Colonic mucosa (tissue), 4 donors: ENCODE results near the gene SUMO2. TPM values are rescaled to one million over a fixed set of nuclear protein-coding genes. Genes with fewer than 3 reads are reported as not detected.
"Not testable (repeated sequence)": the region's sequence is repeated elsewhere in the genome, so short reads cannot be mapped to it uniquely, and the experiment has no call there.

Source experiments
- DNase-seq: peaks from one replicate; pipeline ENCODE4 v3.0.0-alpha.2; 2020
- H3K27ac ChIP-seq: fragments of 200-600 bp; one replicate; pipeline ENCODE4 v1.8.0; 2021
- H3K27me3 ChIP-seq: fragments of 200-600 bp; one replicate; pipeline ENCODE4 v1.8.0; 2021
- H3K36me3 ChIP-seq: fragments of 200-600 bp; one replicate; pipeline ENCODE4 v1.8.0; 2021
- H3K4me1 ChIP-seq: fragments of 200-600 bp; one replicate; pipeline ENCODE4 v1.8.0; 2021; ENCODE audit warnings: mild to moderate bottlenecking
- H3K4me3 ChIP-seq: fragments of 200-600 bp; one replicate; pipeline ENCODE4 v1.8.0; 2021
- H3K9ac ChIP-seq, 2 donors: one replicate each; pipeline ENCODE4 v1.7.0; 2013; ENCODE audit warnings: control low read depth in 2 of 2, low read depth in 2 of 2, low read length in 2 of 2
- H3K9me3 ChIP-seq: fragments of 200-600 bp; one replicate; pipeline ENCODE4 v1.8.0; 2021
- CTCF ChIP-seq: fragments of 200-600 bp; IDR thresholded peaks from one replicate; pipeline ENCODE4 v1.8.0; 2022; ENCODE audit warnings: antibody characterized with exemption, mild to moderate bottlenecking
- intact Hi-C: fragments of 100-400 bp; cut with DNase I; formaldehyde crosslinking; loops from one replicate; pipeline ENCODE4 v1.14.1; 2022
- total RNA-seq, 2 donors: library from RNA; stranded (reverse); fragmentation: NEBNext Ultra II Directional in 1 of 2; extraction: Animal tissue kit (Norgen Biotek cat#: 25700) in 1 of 2; gene quantifications; one replicate each; pipeline ENCODE4 v1.2.1, GENCODE V29; 2021
- donor health status: healthy.
- donor health status: DM: no; HTN: no; CAD: no.
- donor health status: DM: no; HTN: no; CAD: no.

The SUMO2 gene
- total RNA-seq, 2 donors from 2014 or later = 298 to 319 TPM

GRCh38 chr17:75208161-75208560 is 25.4 kb upstream of the SUMO2 start:
- Histone ChIP-seq H3K9me3 (no peaks in the 10 kb centered on the region), H3K27ac (no peak overlapping the region), H3K9ac (no peak overlapping the region), H3K27me3 (no peaks in the 10 kb centered on the region), H3K4me3 (no peak overlapping the region), H3K36me3 (no peaks in the 10 kb centered on the region), H3K4me1 (peaks cover 6% of the 10 kb centered on the region)
- DNase-seq = no peak
- intact Hi-C loops = no loop called here
- TF ChIP-seq CTCF = no peak

GRCh38 chr17:75207760-75208159 is 25.0 kb upstream of the SUMO2 start:
- Histone ChIP-seq H3K36me3 (no peaks in the 10 kb centered on the region), H3K27ac (no peak overlapping the region)
- intact Hi-C loops = no loop called here

GRCh38 chr17:75207050-75207407 is 24.3 kb upstream of the SUMO2 start:
- H3K9me3 ChIP-seq, H3K36me3 ChIP-seq, H3K4me1 ChIP-seq, H3K9ac ChIP-seq, H3K27ac ChIP-seq, DNase-seq, H3K27me3 ChIP-seq, intact Hi-C loops: not testable (repeated sequence)
- H3K4me3 ChIP-seq = peak overlapping the region; percentile 91

More at GRCh38 chr17:75207760-75208159, 25.0 kb upstream of the SUMO2 start:
- no peaks in the 10 kb centered on the region for H3K9me3 ChIP-seq
- H3K4me1 ChIP-seq = peaks cover 6% of the 10 kb centered on the region
- no peak overlapping the region for H3K9ac ChIP-seq
- no peak for DNase-seq
- H3K27me3 ChIP-seq = no peaks in the 10 kb centered on the region
- TF ChIP-seq CTCF = no peak
- H3K4me3 ChIP-seq = no peak overlapping the region

GRCh38 chr17:75205793-75206163 is 23.0 kb upstream of the SUMO2 start:
- DNase-seq = no peak
- no peaks in the 10 kb centered on the region for H3K9me3 ChIP-seq
- peak overlapping the region; percentile 94 for H3K27ac ChIP-seq
- H3K36me3 ChIP-seq = no peaks in the 10 kb centered on the region
- peak overlapping the region; percentile 95 to 99 for H3K9ac ChIP-seq
- H3K4me1 ChIP-seq = peaks cover 6% of the 10 kb centered on the region
- intact Hi-C loops = no loop called here
- no peak for TF ChIP-seq CTCF
- no peaks in the 10 kb centered on the region for H3K27me3 ChIP-seq
- peak overlapping the region; percentile 91 for H3K4me3 ChIP-seq

- no peak for TF ChIP-seq CTCF
- H3K27me3 ChIP-seq = no peaks in the 10 kb centered on the region
- peak within 1 kb of the TSS; percentile 94 for H3K27ac ChIP-seq
- intact Hi-C loops = no loop called here
- H3K9ac ChIP-seq = peak within 1 kb of the TSS; percentile 95 to 99
- no peaks in the 10 kb centered on the region for H3K36me3 ChIP-seq
- H3K4me1 ChIP-seq = peaks cover 6% of the 10 kb centered on the region
- peak within 1 kb of the TSS; percentile 91 for H3K4me3 ChIP-seq
- peak; percentile 95 for DNase-seq
- H3K9me3 ChIP-seq = no peaks in the 10 kb centered on the region
Measured at GRCh38 chr17:75205037-75205792, 22.5 kb upstream of the SUMO2 start, which contains the start of gene NUP85. TSS of gene NUP85 (plus strand) at chr17:75205679. CDS start at chr17:75205762, 83 bp downstream.

GRCh38 chr17:75199886-75200618 is 17.3 kb upstream of the SUMO2 start:
- TF ChIP-seq CTCF = no peak
- Histone ChIP-seq H3K9me3 (no peaks in the 10 kb centered on the region), H3K36me3 (no peaks in the 10 kb centered on the region), H3K4me3 (no peak overlapping the region), H3K4me1 (no peaks in the 10 kb centered on the region), H3K9ac (no peak overlapping the region), H3K27ac (no peak overlapping the region), H3K27me3 (no peaks in the 10 kb centered on the region)
- DNase-seq = no peak
- intact Hi-C loops = loop anchor here (5.0 kb wide), 3 partner anchors 88 to 238 kb away; no protein-coding TSS in a partner anchor
